Astrocyte (in vitro differentiated cells and primary cell): ENCODE results near the gene FLT3LG. TPM values are rescaled to one million over a fixed set of nuclear protein-coding genes. Genes with fewer than 3 reads are reported as not detected.
A peak's percentile ranks its signal among the peaks of the same experiment; 100 is the strongest.

ENCODE experiments used
- DNase-seq: peaks from one replicate; pipeline ENCODE4 v3.0.0-alpha.2; 2010; ENCODE audit warnings: low read depth
- FAIRE-seq: peaks from 2 replicates; lab custom pipeline; 2011; peaks lifted over from hg19 to GRCh38; lab: Jason Lieb, UNC
- H2AFZ ChIP-seq: 2 replicates; pipeline ENCODE4 v1.6.0; 2012; ENCODE audit warnings: low read depth, low read length, inconsistent platforms
- H3K27ac ChIP-seq: 2 replicates; pipeline ENCODE4 v1.5.1; 2011; ENCODE audit warnings: low read depth, low read length, inconsistent platforms
- H3K27me3 ChIP-seq: 2 replicates; pipeline ENCODE4 v1.6.0; 2011; ENCODE audit warnings: low read length, inconsistent platforms; ENCODE audit not compliant: insufficient read depth
- H3K36me3 ChIP-seq: 2 replicates; pipeline ENCODE4 v1.5.1; 2011; ENCODE audit warnings: low read length, inconsistent platforms; ENCODE audit not compliant: insufficient read depth
- H3K4me1 ChIP-seq: 2 replicates; pipeline ENCODE4 v1.5.1; 2011; ENCODE audit warnings: low read length, inconsistent platforms; ENCODE audit not compliant: insufficient read depth
- H3K4me2 ChIP-seq: 2 replicates; pipeline ENCODE4 v1.6.0; 2012; ENCODE audit warnings: low read length, inconsistent platforms
- H3K4me3 ChIP-seq: 2 replicates; pipeline ENCODE4 v1.5.1; 2011; ENCODE audit warnings: low read depth, mild to moderate bottlenecking, low read length, inconsistent platforms; ENCODE audit not compliant: insufficient read depth
- H3K79me2 ChIP-seq: 2 replicates; pipeline ENCODE4 v1.6.0; 2012; ENCODE audit warnings: mild to moderate bottlenecking, low read length, inconsistent platforms; ENCODE audit not compliant: insufficient read depth
- H3K9ac ChIP-seq: 2 replicates; pipeline ENCODE4 v1.6.0; 2012; ENCODE audit warnings: mild to moderate bottlenecking, low read length, inconsistent platforms
- H3K9me3 ChIP-seq: 2 replicates; pipeline ENCODE4 v1.5.1; 2012; ENCODE audit warnings: low read depth, mild to moderate bottlenecking, low read length, inconsistent platforms; ENCODE audit not compliant: insufficient read depth
- H4K20me1 ChIP-seq: 2 replicates; pipeline ENCODE4 v1.6.0; 2012; ENCODE audit warnings: low read length, inconsistent platforms; ENCODE audit not compliant: insufficient read depth
- H3K27ac Mint-ChIP-seq: one replicate; pipeline ENCODE4 v1.8.0; 2021; ENCODE audit warnings: mild to moderate bottlenecking, mixed read lengths; ENCODE audit not compliant: unreplicated experiment
- H3K27me3 Mint-ChIP-seq: one replicate; pipeline ENCODE4 v1.8.0; 2021; ENCODE audit warnings: low read depth, mixed read lengths; ENCODE audit not compliant: unreplicated experiment
- H3K36me3 Mint-ChIP-seq: one replicate; pipeline ENCODE4 v1.8.0; 2021; ENCODE audit warnings: low read depth, mixed read lengths; ENCODE audit not compliant: unreplicated experiment
- H3K4me1 Mint-ChIP-seq: one replicate; pipeline ENCODE4 v1.8.0; 2021; ENCODE audit warnings: low read depth, mixed read lengths; ENCODE audit not compliant: unreplicated experiment
- H3K4me3 Mint-ChIP-seq: one replicate; pipeline ENCODE4 v1.8.0; 2021; ENCODE audit warnings: mild to moderate bottlenecking, moderate library complexity, mixed read lengths; ENCODE audit not compliant: unreplicated experiment
- H3K9me3 Mint-ChIP-seq: one replicate; pipeline ENCODE4 v1.8.0; 2021; ENCODE audit warnings: mild to moderate bottlenecking, mixed read lengths; ENCODE audit not compliant: unreplicated experiment
- CTCF ChIP-seq: IDR thresholded peaks from 2 replicates; pipeline ENCODE4 v1.5.1; 2011; ENCODE audit warnings: low read depth, mild to moderate bottlenecking, inconsistent platforms, low read length, moderate library complexity; ENCODE audit not compliant: insufficient read depth
- EZH2 ChIP-seq: IDR thresholded peaks from 2 replicates; pipeline ENCODE4 v1.6.1; 2012; ENCODE audit warnings: mild to moderate bottlenecking, low read length, inconsistent platforms; ENCODE audit not compliant: insufficient read depth
- total RNA-seq: library from RNA; stranded (reverse); gene quantifications from 2 replicates; pipeline ENCODE4 v1.2.1, GENCODE V29; 2021

Gene FLT3LG
- total RNA-seq, 1 donor from 2014 or later: not detected

- Histone ChIP-seq H4K20me1 (no peaks in the 10 kb centered on the region), H3K27me3 (no peaks in the 10 kb centered on the region), H3K9me3 (no peaks in the 10 kb centered on the region), H2AFZ (no peak overlapping the region), H3K4me2 (no peak overlapping the region), H3K36me3 (no peaks in the 10 kb centered on the region), H3K27ac (no peak overlapping the region), H3K4me3 (no peak overlapping the region), H3K9ac (no peak overlapping the region), H3K4me1 (no peaks in the 10 kb centered on the region), H3K79me2 (no peaks in the 10 kb centered on the region)
- H3K9me3 Mint-ChIP-seq: no peaks in the 10 kb centered on the region
- H3K27ac Mint-ChIP-seq: no peak overlapping the region
- H3K4me1 Mint-ChIP-seq: no peaks in the 10 kb centered on the region
- H3K4me3 Mint-ChIP-seq: no peak overlapping the region
- H3K36me3 Mint-ChIP-seq: peaks cover 6% of the 10 kb centered on the region
- TF ChIP-seq CTCF (no peak), EZH2 (no peak)
- FAIRE-seq (no peak), DNase-seq (no peak)
- no peaks in the 10 kb centered on the region for H3K27me3 Mint-ChIP-seq
Measured at GRCh38 chr19:49520705-49521319, 46.8 kb downstream of the FLT3LG start.

DNA sequence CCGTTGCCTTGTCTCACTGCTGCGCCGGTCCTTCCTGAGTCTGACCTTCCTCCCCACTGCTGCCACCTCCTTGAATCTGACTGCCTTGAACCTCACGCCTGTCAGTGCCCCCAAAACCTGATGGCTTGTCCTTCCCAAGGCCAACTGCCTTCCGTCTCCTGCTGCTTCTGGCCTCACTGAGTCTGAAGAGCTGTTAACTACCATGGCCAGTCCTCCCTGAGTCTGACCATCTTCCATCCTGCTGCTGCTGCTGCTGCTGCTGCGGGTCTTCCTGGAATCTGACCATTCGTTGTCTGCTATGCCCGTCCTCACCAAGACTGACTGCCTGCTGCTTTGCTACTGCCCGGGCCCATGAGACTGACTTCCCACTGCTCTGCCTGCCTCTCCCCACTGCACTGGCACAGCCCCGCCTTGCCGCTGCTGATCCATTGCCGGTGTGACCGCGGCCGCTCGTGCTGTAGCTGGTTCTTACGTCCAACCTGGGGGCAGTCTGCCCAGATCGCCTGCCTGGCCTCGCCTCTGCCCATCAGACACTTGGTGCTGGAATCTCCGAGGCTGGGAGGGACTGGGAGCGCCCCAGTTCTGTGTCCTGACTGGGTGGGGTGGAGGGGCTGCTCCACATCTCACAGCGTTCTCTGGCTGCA lies 50.9 kb downstream of the FLT3LG start:
- H3K4me3 ChIP-seq: no peak overlapping the region
- Mint-ChIP-seq H3K36me3 (peaks cover 15% of the 10 kb centered on the region), H3K4me3 (no peak overlapping the region), H3K4me1 (no peaks in the 10 kb centered on the region), H3K27me3 (peaks cover 2% of the 10 kb centered on the region), H3K27ac (no peak overlapping the region), H3K9me3 (no peaks in the 10 kb centered on the region)
- H3K79me2 ChIP-seq: peaks cover 19% of the 10 kb centered on the region
- H3K36me3 ChIP-seq: no peaks in the 10 kb centered on the region
- no peak overlapping the region for H3K9ac ChIP-seq
- no peaks in the 10 kb centered on the region for H4K20me1 ChIP-seq
- peaks cover 7% of the 10 kb centered on the region for H3K4me1 ChIP-seq
- FAIRE-seq: no peak
- no peak for DNase-seq
- H2AFZ ChIP-seq: no peak overlapping the region
- no peak overlapping the region for H3K27ac ChIP-seq
- no peaks in the 10 kb centered on the region for H3K27me3 ChIP-seq
- TF ChIP-seq CTCF (no peak), EZH2 (no peak)
- H3K4me2 ChIP-seq: no peak overlapping the region
- no peaks in the 10 kb centered on the region for H3K9me3 ChIP-seq

GRCh38 chr19:49528211-49528771 lies 54.3 kb downstream of the FLT3LG start:
- peaks cover 17% of the 10 kb centered on the region for H3K36me3 Mint-ChIP-seq
- peaks cover 4% of the 10 kb centered on the region for H3K36me3 ChIP-seq
- peaks cover 13% of the 10 kb centered on the region for H3K4me1 ChIP-seq
- H3K27ac ChIP-seq: peak overlapping the region; percentile 87
- no peaks in the 10 kb centered on the region for H3K27me3 ChIP-seq
- H2AFZ ChIP-seq: peak overlapping the region; percentile 73
- peak overlapping the region; percentile 89 for H3K9ac ChIP-seq
- H3K27ac Mint-ChIP-seq: no peak overlapping the region
- peaks cover 19% of the 10 kb centered on the region for H4K20me1 ChIP-seq
- H3K27me3 Mint-ChIP-seq: peaks cover 2% of the 10 kb centered on the region
- H3K4me3 ChIP-seq: peak overlapping the region; percentile 76
- no peaks in the 10 kb centered on the region for H3K9me3 ChIP-seq
- H3K4me3 Mint-ChIP-seq: peak overlapping the region; percentile 54
- peak overlapping the region; percentile 91 for H3K4me2 ChIP-seq
- no peaks in the 10 kb centered on the region for H3K9me3 Mint-ChIP-seq
- FAIRE-seq: no peak
- H3K79me2 ChIP-seq: peaks cover 32% of the 10 kb centered on the region
- DNase-seq: peak; percentile 59
- peaks cover 4% of the 10 kb centered on the region for H3K4me1 Mint-ChIP-seq
- no peak for TF ChIP-seq EZH2
